ENCODE results near the gene IL17RA. TPM values are rescaled to one million over a fixed set of nuclear protein-coding genes. Genes with fewer than 3 reads are reported as not detected.

The IL17RA gene
- total RNA-seq, 6 donors from 2014 or later = 22.6 to 58.9 (median 35.9) TPM

DNA sequence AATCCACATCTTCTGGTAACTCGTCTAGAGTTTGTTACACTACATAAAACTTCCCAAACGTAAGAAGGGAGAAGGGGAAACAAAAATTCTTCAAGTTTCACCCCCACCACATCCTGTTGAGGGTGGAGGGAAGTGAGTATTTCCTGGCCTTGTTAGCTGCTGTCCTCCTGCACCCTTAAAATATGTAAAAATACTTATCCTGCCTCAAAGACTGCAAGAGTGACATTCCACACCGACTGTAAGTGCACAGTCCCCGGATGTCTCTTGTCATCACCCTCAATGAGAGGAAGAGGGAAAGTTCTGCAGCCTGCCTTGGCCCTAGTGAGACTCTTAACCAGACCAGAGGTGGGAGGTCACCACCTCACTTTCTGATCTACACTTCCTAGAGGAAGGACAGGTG lies 33.1 kb downstream of the IL17RA start:
- TF ChIP-seq, protein P1, sequence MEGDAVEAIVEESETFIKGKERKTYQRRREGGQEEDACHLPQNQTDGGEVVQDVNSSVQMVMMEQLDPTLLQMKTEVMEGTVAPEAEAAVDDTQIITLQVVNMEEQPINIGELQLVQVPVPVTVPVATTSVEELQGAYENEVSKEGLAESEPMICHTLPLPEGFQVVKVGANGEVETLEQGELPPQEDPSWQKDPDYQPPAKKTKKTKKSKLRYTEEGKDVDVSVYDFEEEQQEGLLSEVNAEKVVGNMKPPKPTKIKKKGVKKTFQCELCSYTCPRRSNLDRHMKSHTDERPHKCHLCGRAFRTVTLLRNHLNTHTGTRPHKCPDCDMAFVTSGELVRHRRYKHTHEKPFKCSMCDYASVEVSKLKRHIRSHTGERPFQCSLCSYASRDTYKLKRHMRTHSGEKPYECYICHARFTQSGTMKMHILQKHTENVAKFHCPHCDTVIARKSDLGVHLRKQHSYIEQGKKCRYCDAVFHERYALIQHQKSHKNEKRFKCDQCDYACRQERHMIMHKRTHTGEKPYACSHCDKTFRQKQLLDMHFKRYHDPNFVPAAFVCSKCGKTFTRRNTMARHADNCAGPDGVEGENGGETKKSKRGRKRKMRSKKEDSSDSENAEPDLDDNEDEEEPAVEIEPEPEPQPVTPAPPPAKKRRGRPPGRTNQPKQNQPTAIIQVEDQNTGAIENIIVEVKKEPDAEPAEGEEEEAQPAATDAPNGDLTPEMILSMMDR (IDR thresholded peaks at IDR 0.05) = no peak
- TF ChIP-seq POLR2AphosphoS5 (IDR thresholded peaks at IDR 0.05) (no peak), EP300 (IDR thresholded peaks at IDR 0.05) (no peak), POLR2A (IDR thresholded peaks at IDR 0.05) (no peak)
- H3K27me3 ChIP-seq = peaks cover 0 to 24% (median 11%) of the 10 kb centered on the region in 4 donors
- WGBS, 2 donors = 26 to 27% methylated on average over 4 of the region's 4 CpGs
- H3K4me1 ChIP-seq = peaks cover 24 to 50% (median 42%) of the 10 kb centered on the region in 4 donors
- peak overlapping the region in 1 of 4 donors; percentile 77 for H3K27ac ChIP-seq
- no peaks in the 10 kb centered on the region for H3K9me3 ChIP-seq
- no peak for ATAC-seq (ENCODE audit: low FRiP score in 2 of 2)
- no peak for DNase-seq
- H3K4me3 ChIP-seq = no peak overlapping the region
- H3K36me3 ChIP-seq = no peaks in the 10 kb centered on the region

DNA sequence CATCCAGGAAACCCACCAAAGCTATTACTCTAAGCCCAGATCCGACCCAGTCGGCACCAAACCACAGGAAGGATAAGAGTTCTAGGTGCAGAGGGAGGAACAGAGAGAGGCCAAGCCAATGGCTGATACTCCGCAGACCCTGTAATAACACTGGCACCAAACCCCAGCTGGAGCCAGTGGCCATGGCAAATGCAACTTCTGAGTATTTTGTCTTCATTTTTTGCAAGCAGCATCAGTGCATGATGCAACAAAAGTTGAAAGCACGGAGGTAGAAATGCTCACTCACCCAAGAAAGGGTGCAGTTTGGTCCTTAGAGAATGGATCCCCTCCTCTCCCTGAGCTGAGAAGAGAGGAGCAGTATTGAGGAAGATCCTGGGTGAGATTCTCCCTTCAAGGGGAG lies 33.5 kb downstream of the IL17RA start:
- TF ChIP-seq, protein P1 (IDR thresholded peaks at IDR 0.05) = no peak
- no peak for TF ChIP-seq POLR2A (IDR thresholded peaks at IDR 0.05)
- no peak for TF ChIP-seq EP300 (IDR thresholded peaks at IDR 0.05)
- no peak for TF ChIP-seq POLR2AphosphoS5 (IDR thresholded peaks at IDR 0.05)
- no peak for ATAC-seq (ENCODE audit: low FRiP score in 2 of 2)
- H3K36me3 ChIP-seq = no peaks in the 10 kb centered on the region
- H3K27me3 ChIP-seq = peaks cover 0 to 24% (median 11%) of the 10 kb centered on the region in 4 donors
- no peaks in the 10 kb centered on the region for H3K9me3 ChIP-seq
- DNase-seq = no peak
- WGBS, 2 donors = 48 to 78% methylated on average over 4 of the region's 4 CpGs
- peaks cover 24 to 50% (median 42%) of the 10 kb centered on the region in 4 donors for H3K4me1 ChIP-seq
- peak overlapping the region in 1 of 4 donors; percentile 77 for H3K27ac ChIP-seq
- H3K4me3 ChIP-seq = no peak overlapping the region

- H3K4me3 ChIP-seq = peak overlapping the region in 2 of 4 donors; percentile 49 to 78
- peaks cover 0 to 24% (median 11%) of the 10 kb centered on the region in 4 donors for H3K27me3 ChIP-seq
- WGBS, 2 donors = 48 to 61% methylated on average over 22 to 33 of the region's 63 CpGs
- H3K9me3 ChIP-seq = no peaks in the 10 kb centered on the region
- no peak overlapping the region for H3K27ac ChIP-seq
- no peaks in the 10 kb centered on the region for H3K36me3 ChIP-seq
- DNase-seq (peak in 1 of 2 donors; percentile 87), ATAC-seq (ENCODE audit: low FRiP score in 2 of 2) (no peak)
- TF ChIP-seq POLR2AphosphoS5 (IDR thresholded peaks at IDR 0.05) = no peak
- TF ChIP-seq, protein P1 (IDR thresholded peaks at IDR 0.05) = peak in 3 of 6 experiments; percentile 21 to 31 (median 29)
- peaks cover 24 to 50% (median 42%) of the 10 kb centered on the region in 4 donors for H3K4me1 ChIP-seq
Observed at GRCh38 chr22:17119481-17120202, 34.8 kb downstream of the IL17RA start.

DNA sequence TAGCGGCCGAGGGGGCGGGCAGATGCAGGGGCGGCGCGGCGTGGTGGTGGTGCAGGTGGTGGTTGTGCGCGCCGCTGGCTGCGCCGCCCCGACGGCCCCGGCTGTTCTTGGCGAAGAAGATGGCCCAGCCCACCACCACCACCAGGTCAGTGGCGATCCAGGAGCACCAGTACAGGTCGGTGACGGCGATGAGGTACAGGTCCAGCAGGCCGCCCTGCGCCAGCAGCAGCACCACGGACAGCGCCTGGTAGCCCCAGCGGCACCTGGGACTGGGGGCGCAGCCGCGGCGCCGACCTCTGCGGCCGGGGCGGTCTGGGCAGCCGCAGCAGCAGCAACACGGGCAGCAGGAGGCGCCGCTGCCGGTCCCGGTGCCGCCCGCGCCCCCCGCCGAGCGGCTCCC lies 35.5 kb downstream of the IL17RA start:
- TF ChIP-seq POLR2AphosphoS5 (IDR thresholded peaks at IDR 0.05) (no peak), POLR2A (IDR thresholded peaks at IDR 0.05) (no peak)
- TF ChIP-seq, protein P1 (IDR thresholded peaks at IDR 0.05) = peak in 2 of 6 experiments; percentile 23 to 28
- peak; percentile 54 to 92 for DNase-seq
- Histone ChIP-seq H3K27ac (no peak overlapping the region), H3K36me3 (no peaks in the 10 kb centered on the region), H3K4me1 (peaks cover 24 to 50% (median 39%) of the 10 kb centered on the region in 4 donors), H3K9me3 (no peaks in the 10 kb centered on the region), H3K27me3 (peaks cover 0 to 24% (median 11%) of the 10 kb centered on the region in 4 donors), H3K4me3 (peak overlapping the region in 3 of 4 donors; percentile 49 to 78 (median 62))
- ATAC-seq (ENCODE audit: low FRiP score in 2 of 2) = peak in 1 of 2 donors; percentile 30
- WGBS, 2 donors = no CpG with 5 or more reads among the region's 45 CpGs

Measured in upper lobe of left lung (tissue), 6 donors.